DND-41 (cell line): ENCODE measurements around the gene MAST2.

Experiments used
- ATAC-seq: fragments of 200-7000 bp; cut with Tn5 transposase; 3 replicates; pipeline ENCODE4 v1.9.1; 2021; ENCODE audit warnings: low read depth; ENCODE audit not compliant: insufficient read depth
- DNase-seq: peaks from one replicate; pipeline ENCODE4 v3.0.0-alpha.2; 2020
- H2AFZ ChIP-seq: 2 replicates; pipeline ENCODE4 v1.6.0; 2012; ENCODE audit warnings: low read depth, low read length
- H3K27ac ChIP-seq: 2 replicates; pipeline ENCODE4 v1.5.1; 2012; ENCODE audit warnings: low read length, inconsistent platforms
- H3K27me3 ChIP-seq: fragments of 200-600 bp; sonication (generic); 2 replicates; pipeline ENCODE4 v1.6.0; 2012; ENCODE audit warnings: low read length, mild to moderate bottlenecking, inconsistent platforms; ENCODE audit not compliant: insufficient read depth, poor library complexity
- H3K36me3 ChIP-seq: 2 replicates; pipeline ENCODE4 v1.5.1; 2012; ENCODE audit warnings: low read length, inconsistent platforms; ENCODE audit not compliant: insufficient read depth
- H3K4me1 ChIP-seq: 2 replicates; pipeline ENCODE4 v1.5.1; 2012; ENCODE audit warnings: mild to moderate bottlenecking, low read length; ENCODE audit not compliant: insufficient read depth
- H3K4me2 ChIP-seq: 2 replicates; pipeline ENCODE4 v1.6.0; 2012; ENCODE audit warnings: mild to moderate bottlenecking, moderate library complexity, low read length, inconsistent platforms; ENCODE audit not compliant: insufficient read depth
- H3K4me3 ChIP-seq, 2 experiments: fragments of 200-600 bp in 1 of 2; shearing (Covaris generic) in 1 of 2; 2 replicates each; pipeline ENCODE4 v1.5.1; 2012 to 2016; ENCODE audit warnings: inconsistent platforms in 2 of 2, low read length in 2 of 2, mild to moderate bottlenecking in 2 of 2, low read depth in 1 of 2, moderate library complexity in 1 of 2
- H3K79me2 ChIP-seq: 2 replicates; pipeline ENCODE4 v1.6.0; 2012; ENCODE audit warnings: low read length, inconsistent platforms; ENCODE audit not compliant: insufficient read depth
- H3K9ac ChIP-seq: 2 replicates; pipeline ENCODE4 v1.6.0; 2012; ENCODE audit warnings: low read depth, mild to moderate bottlenecking, inconsistent platforms, low read length, moderate library complexity
- H3K9me3 ChIP-seq: 2 replicates; pipeline ENCODE4 v1.5.1; 2012; ENCODE audit warnings: low read length, moderate library complexity, mild to moderate bottlenecking, inconsistent platforms; ENCODE audit not compliant: insufficient read depth, severe bottlenecking
- H4K20me1 ChIP-seq: 2 replicates; pipeline ENCODE4 v1.6.0; 2012; ENCODE audit warnings: low read length; ENCODE audit not compliant: insufficient read depth
- CTCF ChIP-seq: IDR thresholded peaks from 2 replicates; pipeline ENCODE4 v1.5.1; 2012; ENCODE audit warnings: borderline replicate concordance, low read length, moderate library complexity, mild to moderate bottlenecking; ENCODE audit not compliant: poor library complexity, severe bottlenecking; ENCODE audit errors: extremely low read depth
- EZH2 ChIP-seq: IDR thresholded peaks from 3 replicates; pipeline ENCODE4 v1.6.1; 2012; ENCODE audit warnings: borderline replicate concordance, low read depth, mild to moderate bottlenecking, moderate library complexity, low read length, inconsistent platforms; ENCODE audit not compliant: severe bottlenecking

MAST2 gene

GRCh38 chr1:45914836-45915235 is 111.4 kb downstream of the MAST2 start:
- H3K4me3 ChIP-seq = no peak overlapping the region
- TF ChIP-seq EZH2 (no peak), CTCF (no peak)
- ATAC-seq = no peak
- H3K27ac ChIP-seq = no peak overlapping the region
- no peak overlapping the region for H3K4me2 ChIP-seq
- H3K79me2 ChIP-seq = 0 out of 2 replicates have a peak, but pooled peaks cover 5% of the 10 kb centered on the region
- no peaks in the 10 kb centered on the region for H3K27me3 ChIP-seq
- no peaks in the 10 kb centered on the region for H3K4me1 ChIP-seq
- DNase-seq = no peak
- no peak overlapping the region for H2AFZ ChIP-seq
- no peaks in the 10 kb centered on the region for H3K36me3 ChIP-seq
- H3K9me3 ChIP-seq = no peaks in the 10 kb centered on the region
- no peak overlapping the region for H3K9ac ChIP-seq
- peaks cover 4% of the 10 kb centered on the region; the same call in 1 of the 2 replicates for H4K20me1 ChIP-seq

GRCh38 chr1:45922374-45922773 is 119.0 kb downstream of the MAST2 start:
- no peak overlapping the region for H2AFZ ChIP-seq
- TF ChIP-seq EZH2 = no peak
- TF ChIP-seq CTCF = no peak

GRCh38 chr1:45922813-45923212 is 119.4 kb downstream of the MAST2 start:
- Histone ChIP-seq H3K27me3 (no peaks in the 10 kb centered on the region), H3K4me1 (peaks cover 5% of the 10 kb centered on the region; the same call in 1 of the 2 replicates), H3K79me2 (peaks cover 6% of the 10 kb centered on the region; the same call in 1 of the 2 replicates), H3K27ac (no peak overlapping the region), H2AFZ (no peak overlapping the region), H3K4me2 (no peak overlapping the region), H3K9me3 (no peaks in the 10 kb centered on the region), H4K20me1 (peaks cover 23% of the 10 kb centered on the region), H3K36me3 (no peaks in the 10 kb centered on the region; the same call in 1 of the 2 replicates), H3K4me3 (no peak overlapping the region), H3K9ac (no peak overlapping the region)
- no peak for TF ChIP-seq CTCF
- TF ChIP-seq EZH2 = no peak
- DNase-seq (no peak), ATAC-seq (no peak)

More at GRCh38 chr1:45922374-45922773, 119.0 kb downstream of the MAST2 start:
- Histone ChIP-seq H3K27ac (no peak overlapping the region), H3K36me3 (no peaks in the 10 kb centered on the region; the same call in 1 of the 2 replicates), H3K9ac (no peak overlapping the region), H3K9me3 (no peaks in the 10 kb centered on the region), H4K20me1 (peaks cover 23% of the 10 kb centered on the region), H3K79me2 (peaks cover 6% of the 10 kb centered on the region; the same call in 1 of the 2 replicates), H3K4me1 (0 out of 2 replicates have a peak, but pooled peaks cover 5% of the 10 kb centered on the region), H3K4me2 (no peak overlapping the region), H3K27me3 (no peaks in the 10 kb centered on the region), H3K4me3 (no peak overlapping the region)
- DNase-seq = no peak
- ATAC-seq = no peak
